Measurements from ENCODE around the gene CCNYL1.
"Not testable (repeated sequence)": the region's sequence is repeated elsewhere in the genome, so short reads cannot be mapped to it uniquely, and the experiment has no call there.

The CCNYL1 gene

DNA sequence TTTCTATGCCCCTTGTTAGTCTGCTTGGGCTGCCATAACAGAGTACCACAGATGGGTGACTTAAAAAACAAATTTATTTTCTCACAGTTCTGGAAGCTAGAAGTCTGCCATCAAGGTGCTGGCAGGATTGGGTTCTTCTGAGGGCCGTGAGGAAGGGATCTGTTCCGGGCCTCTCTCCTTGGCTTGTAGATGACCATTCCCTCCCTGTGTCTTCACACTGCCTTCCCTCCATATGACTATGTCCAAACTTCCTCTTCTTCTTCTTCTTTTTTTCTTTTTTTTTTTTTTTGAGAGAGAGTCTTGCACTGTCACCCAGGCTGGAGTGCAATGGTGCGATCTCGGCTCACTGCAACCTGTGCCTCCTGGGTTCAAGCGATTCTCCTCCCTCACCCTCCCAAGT lies 13.1 kb upstream of the CCNYL1 start:
- DNase-seq = no peak

- no peak for DNase-seq
Observed at GRCh38 chr2:207704078-207704477, 7.4 kb upstream of the CCNYL1 start.

- DNase-seq = no peak
Observed at GRCh38 chr2:207704671-207705070, 6.8 kb upstream of the CCNYL1 start.

DNA sequence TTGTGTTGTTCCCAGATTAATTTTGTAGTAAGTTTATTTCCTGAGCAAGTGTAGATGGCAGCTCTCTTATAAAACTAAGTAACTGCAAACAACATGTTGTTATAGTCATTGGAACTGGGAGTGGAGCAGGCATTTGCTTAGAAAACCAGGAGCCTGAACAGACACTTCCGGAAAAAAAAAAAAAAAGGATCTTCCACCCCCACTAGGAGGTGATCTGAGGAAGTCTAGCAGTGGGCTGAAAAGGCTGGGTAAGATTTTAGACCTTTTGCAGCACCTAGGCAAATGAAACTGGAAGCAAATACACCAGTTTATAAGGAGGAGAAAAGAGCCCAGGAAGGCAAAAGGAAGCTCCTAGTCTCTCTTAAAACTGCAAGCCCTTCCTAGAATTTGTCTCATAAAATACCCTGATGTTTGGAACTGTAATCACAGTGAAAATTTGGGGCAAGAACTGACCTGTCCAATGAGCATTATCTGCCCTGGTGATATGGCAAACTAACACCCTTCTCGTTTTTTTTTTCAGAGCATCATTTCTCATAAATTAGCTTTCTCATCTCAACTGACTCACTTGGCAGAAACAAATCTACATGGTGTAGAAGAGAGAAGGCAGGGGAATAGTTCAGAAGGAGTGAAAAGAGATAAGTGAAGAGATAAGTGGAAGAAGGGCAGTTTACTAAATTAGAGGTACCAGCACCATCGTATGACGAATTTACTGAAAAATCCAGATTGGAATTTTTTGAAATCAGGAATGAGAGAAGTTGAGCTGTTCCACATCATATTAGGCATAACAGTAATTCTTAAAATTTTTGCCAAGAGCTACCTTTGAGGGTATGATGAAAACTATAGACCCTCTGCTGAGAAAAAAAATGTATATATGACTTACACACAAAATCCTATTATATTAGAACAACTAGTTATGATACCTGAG lies 4.2 kb upstream of the CCNYL1 start:
- no peak for DNase-seq

DNA sequence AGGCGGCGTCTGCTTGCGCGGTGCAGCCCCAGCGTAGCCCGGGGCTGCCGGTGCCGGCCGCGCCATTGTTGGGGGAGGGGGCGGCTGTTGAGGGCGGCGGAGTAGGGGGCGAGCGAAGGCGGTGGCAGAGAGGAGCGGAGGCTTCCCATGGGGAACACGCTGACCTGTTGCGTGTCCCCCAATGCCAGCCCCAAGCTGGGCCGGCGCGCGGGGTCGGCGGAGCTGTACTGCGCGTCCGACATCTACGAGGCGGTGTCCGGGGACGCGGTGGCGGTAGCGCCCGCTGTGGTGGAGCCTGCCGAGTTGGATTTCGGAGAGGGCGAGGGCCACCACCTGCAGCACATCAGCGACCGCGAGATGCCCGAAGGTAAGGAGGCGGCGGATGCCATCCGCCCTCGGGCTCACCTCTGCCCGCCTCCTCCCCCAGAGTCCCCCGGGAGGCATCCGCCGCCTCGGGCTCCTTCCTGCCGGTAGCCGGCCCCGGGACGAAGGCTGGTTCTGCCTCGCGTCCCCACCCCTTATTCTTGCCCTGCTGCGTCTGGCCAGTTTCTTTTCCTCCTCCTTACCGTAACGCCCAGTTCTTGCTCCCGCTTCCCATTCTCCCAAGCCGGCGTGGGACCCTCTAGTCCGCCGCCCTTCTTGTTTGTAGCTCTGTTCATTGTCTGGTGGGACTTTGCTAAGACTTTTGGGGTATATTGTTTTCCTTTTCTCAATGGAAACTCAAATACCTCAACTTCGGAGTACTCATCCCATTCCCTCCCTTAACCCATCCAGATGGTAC lies 500 bp downstream of the CCNYL1 start:
- DNase-seq = peak; percentile 52

DNA sequence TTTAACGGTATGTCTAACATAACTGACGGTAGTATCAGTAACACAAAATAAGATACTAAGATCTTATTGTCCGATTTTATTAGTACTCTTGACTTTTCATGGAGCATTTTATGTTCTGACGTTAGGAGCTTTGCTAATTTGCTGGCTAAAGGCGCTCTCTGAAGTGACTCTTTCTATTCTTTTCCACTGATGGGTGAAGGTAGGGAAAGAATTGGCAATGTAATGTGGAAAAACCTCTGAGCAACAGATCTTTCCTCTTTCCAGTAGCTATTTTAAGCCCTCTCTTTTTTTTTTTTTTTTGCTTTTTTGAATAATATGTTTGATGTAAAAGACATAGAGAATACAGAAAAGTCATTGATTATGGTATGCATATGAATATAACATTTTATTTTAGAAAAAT lies 4.6 kb downstream of the CCNYL1 start:
- DNase-seq = no peak

DNA sequence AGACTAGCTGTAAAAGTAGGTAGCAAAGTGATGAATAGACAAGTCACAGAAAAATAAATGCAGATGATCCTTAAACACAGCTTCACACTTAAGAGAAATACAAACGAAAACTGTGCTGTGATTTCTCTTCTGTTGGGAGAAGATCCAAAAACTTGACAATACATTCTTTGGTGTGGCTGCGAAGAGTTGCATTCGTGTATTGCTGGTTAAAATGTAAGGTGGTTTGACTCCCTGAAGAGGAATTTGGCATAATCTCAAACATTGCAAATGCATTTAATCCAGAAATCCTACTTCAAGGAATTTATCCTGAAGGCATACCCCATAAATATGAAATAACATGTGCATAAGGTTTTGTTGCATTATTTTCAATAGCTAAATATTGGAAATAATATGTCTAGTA lies 7.1 kb downstream of the CCNYL1 start:
- DNase-seq = no peak

GRCh38 chr2:207719008-207719407 lies 7.6 kb downstream of the CCNYL1 start:
- DNase-seq = no peak

DNA sequence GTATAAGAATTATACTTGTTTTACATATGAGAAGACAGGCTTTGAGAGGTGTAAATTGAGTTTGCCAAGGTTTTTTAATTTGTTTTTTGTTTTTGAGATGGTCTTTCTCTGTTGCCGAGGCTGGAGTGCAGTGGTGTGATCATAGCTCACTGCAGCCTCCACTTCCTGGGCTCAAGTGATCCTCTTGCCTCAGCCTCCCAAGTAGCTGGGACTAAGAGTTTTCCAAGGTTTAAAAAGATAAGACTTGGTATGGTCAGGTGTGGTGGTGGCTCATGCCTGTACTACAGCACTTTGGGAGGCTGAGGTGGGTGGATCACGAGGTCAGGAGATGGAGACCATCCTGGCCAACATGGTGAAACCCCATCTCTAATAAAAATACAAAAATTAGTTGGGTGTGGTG lies 8.2 kb downstream of the CCNYL1 start:
- not testable (repeated sequence) for DNase-seq

GRCh38 chr2:207720517-207721187 lies 9.2 kb downstream of the CCNYL1 start:
- DNase-seq = no peak

DNA sequence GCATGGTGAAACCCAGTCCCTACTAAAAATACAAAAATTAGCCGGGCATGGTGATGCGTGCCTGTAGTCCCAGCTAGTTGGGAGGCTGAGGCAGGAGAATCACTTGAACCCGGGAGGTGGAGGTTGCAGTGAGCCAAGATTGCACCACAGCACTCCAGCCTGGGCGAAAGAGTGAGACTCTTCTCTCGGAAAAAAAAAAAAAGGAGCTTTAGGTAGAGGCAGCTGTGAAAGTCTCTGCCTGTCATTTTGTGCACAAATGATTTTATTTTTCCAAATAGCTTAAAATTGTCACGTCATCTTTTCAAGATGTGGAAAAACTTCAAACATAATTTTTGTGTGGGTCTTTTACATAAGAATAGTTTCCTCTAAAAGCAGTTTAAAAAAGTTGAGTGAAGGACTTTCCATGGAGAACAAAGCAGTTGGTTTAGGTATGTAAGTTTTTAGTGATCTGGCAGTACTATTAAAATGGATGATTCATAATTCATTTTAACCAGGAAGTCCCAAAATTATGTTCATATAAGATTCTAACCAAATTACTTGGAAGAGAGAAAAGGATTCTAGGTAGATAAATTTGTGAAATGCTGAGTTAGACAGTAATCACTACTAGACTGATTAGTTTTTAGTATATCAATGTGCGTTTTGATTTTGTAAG lies 11.5 kb downstream of the CCNYL1 start:
- no peak for DNase-seq

- DNase-seq = not testable (repeated sequence)
Observed at GRCh38 chr2:207723425-207723787, 12.0 kb downstream of the CCNYL1 start.

- DNase-seq = no peak
Observed at GRCh38 chr2:207724113-207724512, 12.7 kb downstream of the CCNYL1 start.

DNA sequence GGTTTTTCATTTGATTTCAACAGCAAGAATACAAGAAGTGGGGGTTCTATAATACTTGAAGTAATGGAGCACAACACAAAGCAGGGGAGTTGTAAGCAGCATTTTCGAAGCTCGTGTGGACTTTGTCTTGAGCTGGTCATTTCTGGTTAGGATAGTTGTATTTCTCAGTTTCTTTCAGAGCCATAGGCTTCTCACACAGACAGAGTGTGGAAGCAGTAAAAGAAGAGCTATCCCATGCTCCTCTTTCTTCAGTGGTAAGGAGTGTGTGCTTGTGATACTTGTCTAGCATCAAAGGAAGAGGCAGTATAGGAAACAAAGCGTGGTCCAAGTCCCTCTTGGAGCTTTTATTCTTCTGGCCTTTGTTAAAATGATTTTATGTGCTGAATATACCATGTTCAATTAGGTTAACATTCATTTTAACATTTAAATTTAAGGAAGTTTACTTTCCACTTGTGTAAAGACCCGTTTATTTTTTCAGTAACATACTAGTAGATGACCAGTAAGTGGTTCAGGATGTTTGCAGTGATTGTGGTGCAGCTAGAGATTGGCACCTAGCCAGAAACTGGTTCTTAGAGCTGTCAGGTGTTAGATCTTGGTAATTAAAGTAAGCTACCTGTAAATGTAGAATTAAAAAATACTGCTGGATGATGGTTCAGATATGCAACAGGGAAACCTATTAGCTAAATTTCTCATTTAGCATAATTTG lies 14.6 kb downstream of the CCNYL1 start:
- no peak for DNase-seq

DNA sequence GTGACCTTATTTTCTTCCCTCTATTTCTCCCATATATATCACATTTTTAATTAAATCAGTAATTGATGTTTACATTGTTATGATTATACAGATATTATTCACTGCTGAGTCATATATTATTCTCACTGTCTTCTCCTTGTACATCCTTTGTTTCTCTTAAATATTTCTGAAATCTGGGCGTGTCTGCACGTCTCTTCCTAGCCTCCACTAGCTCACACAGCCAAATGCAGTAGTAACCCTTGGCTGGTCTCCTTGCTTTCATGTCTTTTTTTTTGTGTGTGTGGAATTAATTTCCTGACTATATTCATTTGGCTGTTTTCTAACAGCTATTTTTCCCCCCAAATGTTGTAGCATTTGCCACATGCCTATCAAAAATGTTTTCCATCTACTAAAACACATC lies 15.8 kb downstream of the CCNYL1 start:
- DNase-seq = no peak

- no peak for DNase-seq
Observed at GRCh38 chr2:207729465-207729998, 18.1 kb downstream of the CCNYL1 start.

DNA sequence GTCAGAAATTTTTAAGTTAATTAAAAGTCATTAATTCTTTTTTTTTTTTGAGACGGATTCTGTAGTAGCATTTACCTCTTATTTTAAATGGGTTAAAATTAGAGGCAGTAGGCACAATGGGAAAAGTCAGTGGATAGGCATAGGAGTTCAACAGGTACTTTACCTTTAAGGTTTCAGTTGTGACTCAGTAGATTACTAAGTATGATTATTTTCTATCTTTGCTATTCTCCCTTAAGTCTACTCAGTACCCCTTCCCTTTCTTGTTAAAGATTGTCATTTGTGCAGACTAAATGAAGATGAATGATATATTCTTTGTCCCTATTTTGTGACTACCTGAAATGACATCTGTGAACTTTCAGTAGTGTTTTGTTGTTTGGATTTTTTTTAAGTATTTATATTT lies 19.7 kb downstream of the CCNYL1 start:
- no peak for DNase-seq

- DNase-seq = no peak
Observed at GRCh38 chr2:207733597-207734240, 22.3 kb downstream of the CCNYL1 start.

GRCh38 chr2:207734264-207734635 lies 22.8 kb downstream of the CCNYL1 start:
- no peak for DNase-seq

DNA sequence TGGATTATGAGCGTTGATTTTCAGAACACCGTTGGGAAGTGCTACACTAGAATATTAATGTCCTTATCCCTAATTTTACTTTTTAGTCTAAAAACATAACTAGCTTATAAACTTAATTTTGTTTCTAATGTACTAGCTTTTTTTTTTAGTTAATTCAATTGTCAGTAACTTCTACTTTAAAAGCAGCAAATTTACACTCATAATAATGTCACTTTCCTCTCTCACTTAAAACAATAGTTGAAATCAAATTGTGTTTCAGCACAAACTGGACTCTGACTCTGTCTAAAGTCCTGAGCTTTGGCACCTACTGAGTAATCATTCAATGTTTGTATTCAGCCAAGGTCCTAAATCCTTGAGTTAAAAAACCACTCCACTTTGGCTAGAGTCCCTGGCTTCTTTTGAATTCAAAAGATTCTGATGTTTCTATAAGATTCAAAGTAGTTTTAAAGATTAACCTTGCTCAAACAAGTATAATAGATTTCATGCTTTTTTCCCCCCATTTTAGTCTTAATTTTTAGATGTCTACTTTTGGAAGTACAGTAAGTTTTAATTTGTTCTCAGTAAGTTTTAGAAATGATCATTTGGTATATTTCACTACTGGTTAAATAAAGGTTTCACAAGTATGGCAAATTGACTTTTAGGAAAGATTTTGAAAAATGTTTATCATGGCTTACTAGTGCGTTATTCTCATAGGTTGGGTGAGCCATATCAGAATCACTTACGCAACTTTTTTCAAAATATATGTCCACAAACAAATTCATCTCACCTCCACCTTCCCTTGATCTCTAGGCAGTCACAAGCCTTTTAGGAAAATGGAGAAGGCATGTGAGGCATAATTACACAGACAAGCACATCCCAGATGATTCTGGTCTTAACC lies 23.4 kb downstream of the CCNYL1 start:
- DNase-seq = no peak

- DNase-seq = not testable (repeated sequence)
Observed at GRCh38 chr2:207735513-207735859, 24.0 kb downstream of the CCNYL1 start.

Data from activated CD8-positive, alpha-beta memory T cell treated with anti-CD3 and anti-CD28 coated beads, Interleukin-2, amount 50 U/mL, for 4 hours (primary cell).